NCI-H510A (cell line): ENCODE results near the gene FRAS1.
"Not testable (repeated sequence)": the region's sequence is repeated elsewhere in the genome, so short reads cannot be mapped to it uniquely, and the experiment has no call there.

ENCODE experiments used
- DNase-seq: peaks from one replicate; lab custom pipeline; 2025; lab: John Stamatoyannopoulos, UW

FRAS1 gene

GRCh38 chr4:78058591-78059523, 1.7 kb downstream of the FRAS1 start:
- DNase-seq = peak; percentile 40

GRCh38 chr4:78059524-78059889, 2.4 kb downstream of the FRAS1 start:
- DNase-seq = peak; percentile 75

- DNase-seq = no peak
These were observed 2.8 kb downstream of the FRAS1 start for GRCh38 chr4:78059938-78060337.

- DNase-seq = no peak
These were observed 4.9 kb downstream of the FRAS1 start for GRCh38 chr4:78061939-78062570.

DNA sequence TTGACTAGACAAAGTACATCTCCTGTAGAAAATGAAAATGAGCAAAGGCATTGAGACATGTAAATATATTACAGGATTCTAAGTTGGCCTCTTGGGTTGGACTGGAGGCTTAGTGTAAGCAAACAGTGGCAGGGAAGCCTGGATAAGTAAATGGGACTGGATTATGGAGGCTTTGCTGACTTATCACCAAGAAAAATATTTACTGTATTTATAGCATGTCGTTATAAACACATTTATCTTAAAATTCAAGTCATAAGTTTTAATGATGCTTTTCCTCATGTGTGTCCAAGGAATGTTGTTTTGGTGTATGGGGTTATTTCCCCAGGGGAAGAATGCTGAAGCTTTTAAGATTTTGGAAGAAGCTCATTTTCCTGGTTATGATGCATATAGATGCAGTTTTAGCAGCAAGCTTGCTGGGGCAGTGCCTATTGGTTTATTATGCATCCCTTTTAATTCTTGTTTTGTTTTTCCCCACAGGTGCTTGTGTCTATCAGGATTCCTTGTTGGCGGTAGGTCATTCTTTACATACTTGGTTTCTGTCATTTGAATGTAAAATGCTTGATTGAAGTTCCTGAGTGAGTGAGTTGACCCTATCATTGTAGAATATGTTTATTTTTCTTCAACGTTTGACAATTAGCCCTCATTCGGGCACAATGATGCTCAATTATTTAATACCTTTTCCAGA, 8.5 kb downstream of the FRAS1 start:
- no peak for DNase-seq

DNA sequence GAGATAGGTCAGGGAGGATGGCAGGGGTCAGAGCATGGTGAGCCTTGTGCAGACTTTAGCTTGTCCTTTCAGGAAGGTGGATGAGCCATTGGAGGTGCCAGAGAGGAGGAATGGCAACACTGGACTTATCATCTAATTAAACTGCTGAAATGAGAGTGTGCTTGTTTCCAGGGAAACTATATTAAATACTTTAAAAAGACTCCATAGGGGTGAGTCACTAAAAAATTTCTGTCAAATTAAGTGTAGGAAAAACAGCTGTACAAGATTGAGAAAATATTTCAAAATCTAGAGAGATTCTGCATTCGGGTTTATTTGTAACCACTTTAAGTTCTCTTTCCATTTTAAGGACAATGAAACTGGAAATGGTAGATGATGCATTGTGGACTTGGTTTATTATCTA, 11.4 kb downstream of the FRAS1 start:
- no peak for DNase-seq

- DNase-seq = no peak
These were observed 12.2 kb downstream of the FRAS1 start for GRCh38 chr4:78069319-78069718.

DNA sequence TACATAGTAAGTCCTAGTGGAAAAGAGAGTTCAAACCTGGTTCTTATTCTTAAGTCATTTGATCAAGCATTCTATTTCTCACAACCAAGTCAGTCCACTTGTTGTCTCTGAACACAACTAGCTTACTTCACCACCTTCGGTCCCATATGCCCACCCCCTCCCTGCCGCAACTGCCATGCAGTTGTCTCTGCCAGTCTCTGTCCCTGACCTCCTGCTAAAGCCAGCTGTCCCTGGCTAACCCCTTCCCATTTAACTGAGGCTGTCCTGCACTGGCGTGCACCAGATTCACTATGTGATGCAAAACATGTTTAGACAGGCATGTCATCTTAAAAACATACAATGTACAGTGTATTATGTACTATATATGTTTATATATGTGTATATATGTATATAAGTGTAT, 12.7 kb downstream of the FRAS1 start:
- no peak for DNase-seq

- DNase-seq = no peak
These were observed 13.7 kb downstream of the FRAS1 start for GRCh38 chr4:78070731-78071282.

DNA sequence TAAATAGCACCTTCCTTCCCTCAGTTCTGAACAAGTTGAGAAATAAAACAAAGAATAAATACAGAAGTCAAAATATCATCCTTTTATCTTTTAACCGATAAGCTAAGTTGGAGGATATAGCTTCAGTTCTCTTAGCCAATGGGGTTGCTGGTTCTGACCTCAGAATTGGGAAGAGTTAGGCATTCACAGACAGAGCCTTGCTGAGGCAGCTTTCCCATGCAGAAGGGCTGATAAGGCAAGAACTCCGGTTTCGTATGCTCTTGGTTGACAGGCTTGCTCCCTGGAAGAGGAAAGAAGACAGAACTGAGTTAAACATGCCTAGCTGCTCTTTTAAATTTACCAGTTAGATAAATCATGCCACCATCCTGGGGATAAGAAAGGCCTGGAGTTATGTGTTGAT, 17.6 kb downstream of the FRAS1 start:
- no peak for DNase-seq

DNA sequence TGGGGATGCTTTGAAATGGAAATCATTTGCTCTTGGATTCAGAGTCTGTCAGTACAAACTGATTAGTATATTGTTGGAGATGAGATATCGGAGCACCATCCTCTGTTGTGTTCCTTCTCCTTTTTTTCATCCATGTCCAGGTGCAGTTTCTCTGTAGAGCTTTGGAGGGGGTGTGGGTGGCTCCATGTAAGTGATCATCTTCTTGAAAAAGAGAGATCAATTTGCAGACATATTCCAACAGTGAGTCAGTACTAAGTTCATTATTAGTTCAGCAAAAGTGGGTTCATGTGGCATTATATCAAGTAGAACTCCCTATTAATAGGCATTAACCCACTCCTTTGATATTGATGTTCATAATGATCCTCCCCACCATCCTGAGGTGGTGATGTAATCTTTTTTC, 18.9 kb downstream of the FRAS1 start:
- no peak for DNase-seq

DNA sequence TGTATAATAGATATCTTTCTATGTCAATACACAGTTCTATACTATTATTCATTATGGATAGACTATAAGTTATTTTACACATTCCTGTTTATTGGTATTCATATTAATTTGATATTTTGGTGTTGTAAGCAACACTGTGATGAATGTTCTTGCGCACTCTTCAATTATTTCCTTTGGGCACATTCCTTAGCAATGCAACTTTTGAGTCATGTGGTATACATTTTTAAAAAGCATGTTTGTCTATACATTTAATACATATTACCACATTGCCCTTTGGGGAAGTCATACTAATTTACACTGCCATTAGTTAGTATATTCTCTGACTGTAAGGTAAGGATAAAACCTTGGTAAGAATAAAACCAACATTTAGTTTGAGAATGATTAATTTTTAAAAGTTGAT, 21.0 kb downstream of the FRAS1 start:
- no peak for DNase-seq

- DNase-seq = no peak
These were observed 22.8 kb downstream of the FRAS1 start for GRCh38 chr4:78079726-78080430.

DNA sequence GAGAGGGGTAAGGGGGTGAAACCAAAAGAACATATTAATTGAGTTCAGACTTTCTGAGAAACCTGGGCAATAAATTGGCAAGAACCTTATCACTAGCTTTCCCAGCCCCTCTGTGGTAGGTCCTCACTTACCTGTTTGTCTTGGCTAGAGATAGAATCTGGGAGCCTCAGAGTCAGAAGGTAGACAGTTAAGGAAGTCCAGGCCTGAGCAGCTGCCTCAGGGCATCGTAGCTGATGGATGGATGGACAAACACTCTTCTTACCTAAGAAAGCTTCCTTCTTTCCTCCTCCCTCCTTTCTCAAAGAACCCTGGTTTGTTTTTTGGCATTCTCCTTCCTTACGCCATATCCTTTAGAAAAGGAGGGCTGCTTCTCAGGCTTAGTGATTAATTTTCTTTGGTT, 24.4 kb downstream of the FRAS1 start:
- no peak for DNase-seq

GRCh38 chr4:78083035-78083434, 25.9 kb downstream of the FRAS1 start:
- no peak for DNase-seq

GRCh38 chr4:78091534-78091933, 34.4 kb downstream of the FRAS1 start:
- no peak for DNase-seq

DNA sequence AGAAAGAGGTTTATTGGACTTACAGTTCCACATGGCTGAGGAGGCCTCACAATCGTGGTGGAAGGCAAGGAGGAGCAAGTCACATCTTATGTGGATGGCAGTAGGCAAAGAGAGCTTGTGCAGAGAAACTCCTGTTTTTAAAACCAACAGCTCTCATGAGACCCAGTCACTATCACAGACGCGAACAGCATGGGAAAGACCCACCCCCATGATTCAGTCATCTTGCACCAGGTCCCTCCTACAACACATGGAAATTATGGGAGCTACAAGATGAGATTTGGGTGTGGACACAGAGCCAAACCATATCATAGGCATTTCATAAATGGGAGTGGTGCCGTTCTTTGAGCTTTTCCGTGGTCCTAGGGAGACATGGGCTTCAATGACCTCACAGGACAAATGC, 35.2 kb downstream of the FRAS1 start:
- not testable (repeated sequence) for DNase-seq

DNA sequence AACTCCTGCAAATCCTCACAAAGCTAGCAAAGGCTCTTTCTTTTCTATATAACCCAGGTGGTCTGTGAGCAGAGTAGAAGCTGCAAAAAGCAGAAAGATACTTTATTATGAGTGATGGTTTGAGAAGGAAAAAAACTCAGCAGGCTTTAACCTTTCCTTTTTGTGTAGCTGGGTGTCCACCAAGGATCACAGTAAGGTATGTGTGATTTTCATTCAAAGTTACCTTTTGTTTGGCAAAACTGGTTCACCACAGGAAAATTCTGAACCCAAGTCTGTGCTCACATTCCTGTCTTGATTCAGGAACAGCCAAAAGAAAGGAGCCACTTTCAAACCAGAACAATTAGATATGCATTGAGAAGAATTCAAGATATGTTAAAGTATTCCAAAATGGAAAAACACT, 35.7 kb downstream of the FRAS1 start:
- no peak for DNase-seq

DNA sequence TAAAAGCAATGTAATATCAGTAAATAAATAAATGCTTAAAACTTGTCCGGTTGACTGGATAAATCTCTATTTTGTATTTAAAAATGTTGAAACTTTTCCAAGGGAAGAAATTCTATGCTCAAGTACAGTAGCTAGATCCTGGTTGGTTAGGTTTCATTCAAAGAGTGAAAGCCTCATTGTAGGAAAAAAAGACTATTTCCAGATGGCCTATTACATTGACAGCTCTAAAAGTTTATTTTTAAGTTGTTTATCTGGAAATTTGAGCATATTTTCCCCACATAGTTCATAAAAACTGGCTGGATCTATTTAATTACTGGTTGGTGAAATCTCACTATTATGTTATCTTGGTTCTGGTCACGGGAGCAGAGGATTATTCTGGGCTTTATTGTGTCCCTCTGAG, 38.0 kb downstream of the FRAS1 start:
- no peak for DNase-seq

- DNase-seq = no peak
These were observed 41.9 kb downstream of the FRAS1 start for GRCh38 chr4:78099058-78099457.

DNA sequence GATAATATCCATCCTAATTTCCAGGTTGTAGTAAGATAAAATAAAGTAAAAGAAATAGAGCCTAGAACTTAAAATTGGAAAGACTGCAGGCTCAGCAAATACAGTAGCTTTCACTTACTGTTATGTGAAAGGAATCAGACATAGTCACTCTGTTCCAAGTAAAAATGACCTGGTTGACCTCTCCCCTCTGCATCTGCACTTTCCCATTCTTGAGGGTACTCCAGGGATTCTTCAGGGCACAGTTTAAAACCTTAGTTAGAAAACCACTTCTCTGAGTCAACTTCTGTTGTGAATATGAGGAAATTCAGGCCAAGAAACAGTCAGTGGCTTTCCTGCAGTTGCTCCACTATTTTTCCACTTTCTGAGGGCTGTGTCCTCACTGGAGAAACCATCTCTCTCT, 42.9 kb downstream of the FRAS1 start:
- DNase-seq = no peak

- DNase-seq = no peak
These were observed 62.6 kb downstream of the FRAS1 start for GRCh38 chr4:78119698-78120097.
